GM23338 (cell line): ENCODE measurements around the gene TMEM8B.

ENCODE experiments used
- CREB1 ChIP-seq: fragments of 250-450 bp; sonication (Bioruptor Pico); IDR thresholded peaks from 2 replicates; pipeline ENCODE4 v1.5.0; 2020; ENCODE audit warnings: low read depth, mild to moderate bottlenecking, moderate library complexity
- CTCF ChIP-seq, 2 experiments: fragments of 200-600 bp in 1 of 2; sonication (generic) in 1 of 2; conservative IDR thresholded peaks; 2 replicates each; pipeline versions ENCODE4 v1.5.1 to v1.6.1; 2016 to 2017; ENCODE audit warnings: antibody characterized with exemption in 2 of 2, low read depth in 2 of 2, mild to moderate bottlenecking in 2 of 2, moderate library complexity in 1 of 2
- ETS1 ChIP-seq: IDR thresholded peaks from 2 replicates; pipeline ENCODE4 v1.6.1; 2016; ENCODE audit warnings: antibody characterized with exemption
- EZH2 ChIP-seq: fragments of 200-600 bp; sonication (generic); IDR thresholded peaks from one replicate; pipeline ENCODE4 v1.8.0; 2017; ENCODE audit warnings: antibody characterized with exemption, mild to moderate bottlenecking, low read depth; ENCODE audit not compliant: unreplicated experiment
- EZH2phosphoT487 ChIP-seq: fragments of 200-600 bp; sonication (generic); IDR thresholded peaks from one replicate; pipeline ENCODE4 v1.8.1; 2018; ENCODE audit warnings: antibody characterized with exemption; ENCODE audit not compliant: unreplicated experiment
- NANOG ChIP-seq: IDR thresholded peaks from 2 replicates; pipeline ENCODE4 v1.6.1; 2016; ENCODE audit warnings: antibody characterized with exemption, borderline replicate concordance
- POLR2AphosphoS5 ChIP-seq: IDR thresholded peaks from 2 replicates; pipeline ENCODE4 v1.6.1; 2016; ENCODE audit warnings: antibody characterized with exemption, low read depth
- REST ChIP-seq: IDR thresholded peaks from one replicate; pipeline ENCODE4 v1.6.1; 2018; ENCODE audit warnings: antibody characterized with exemption; ENCODE audit not compliant: unreplicated experiment
- STAT1 ChIP-seq: IDR thresholded peaks from one replicate; pipeline ENCODE4 v1.6.1; 2016; ENCODE audit warnings: antibody characterized with exemption; ENCODE audit not compliant: unreplicated experiment
- ZNF114 ChIP-seq: fragments of 250-450 bp; sonication (Bioruptor Pico); IDR thresholded peaks from 2 replicates; pipeline ENCODE4 v1.5.0; 2020; ENCODE audit warnings: mild to moderate bottlenecking, moderate library complexity

- TF ChIP-seq REST (no peak), CTCF (conservative IDR thresholded peaks at IDR 0.05; ENCODE audit: low read depth in 2 of 2) (no peak), EZH2 (no peak), POLR2AphosphoS5 (no peak), CREB1 (CRISPR knock-in tag) (no peak), ETS1 (no peak), STAT1 (no peak), NANOG (no peak), EZH2phosphoT487 (no peak), ZNF114 (no peak)
Measured at GRCh38 chr9:35868933-35869332, 39.9 kb downstream of the TMEM8B start.
